ENCODE measurements around the gene UPK1B.

GRCh38 chr3:119195151-119195476 is 21.7 kb downstream of the UPK1B start:
- no peak for TF ChIP-seq FOXK2 (IDR thresholded peaks at IDR 0.05)
- TF ChIP-seq NFRKB (IDR thresholded peaks at IDR 0.05) = no peak
- TF ChIP-seq SUZ12 (IDR thresholded peaks at IDR 0.05) = no peak
- TF ChIP-seq FOXM1 (IDR thresholded peaks at IDR 0.05; ENCODE audit: borderline replicate concordance) = no peak
- TF ChIP-seq ARNT (IDR thresholded peaks at IDR 0.05) = no peak
- no peak for TF ChIP-seq SP1 (IDR thresholded peaks at IDR 0.05)
- no peak for TF ChIP-seq CTBP1 (IDR thresholded peaks at IDR 0.05; ENCODE audit: borderline replicate concordance)
- TF ChIP-seq TARDBP (IDR thresholded peaks at IDR 0.05) = no peak
- TF ChIP-seq, protein P1, sequence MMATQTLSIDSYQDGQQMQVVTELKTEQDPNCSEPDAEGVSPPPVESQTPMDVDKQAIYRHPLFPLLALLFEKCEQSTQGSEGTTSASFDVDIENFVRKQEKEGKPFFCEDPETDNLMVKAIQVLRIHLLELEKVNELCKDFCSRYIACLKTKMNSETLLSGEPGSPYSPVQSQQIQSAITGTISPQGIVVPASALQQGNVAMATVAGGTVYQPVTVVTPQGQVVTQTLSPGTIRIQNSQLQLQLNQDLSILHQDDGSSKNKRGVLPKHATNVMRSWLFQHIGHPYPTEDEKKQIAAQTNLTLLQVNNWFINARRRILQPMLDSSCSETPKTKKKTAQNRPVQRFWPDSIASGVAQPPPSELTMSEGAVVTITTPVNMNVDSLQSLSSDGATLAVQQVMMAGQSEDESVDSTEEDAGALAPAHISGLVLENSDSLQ (IDR thresholded peaks at IDR 0.05) = no peak
- TF ChIP-seq ZNF384 (IDR thresholded peaks at IDR 0.05) = no peak
- TF ChIP-seq LEF1 (IDR thresholded peaks at IDR 0.05; ENCODE audit: borderline replicate concordance) = no peak
- TF ChIP-seq FOXA1 (IDR thresholded peaks at IDR 0.05) = no peak
